Measurements from ENCODE around the gene TAF11L12. TPM values are rescaled to one million over a fixed set of nuclear protein-coding genes. Genes with fewer than 3 reads are reported as not detected.
"Not testable (repeated sequence)": the region's sequence is repeated elsewhere in the genome, so short reads cannot be mapped to it uniquely, and the experiment has no call there.

TAF11L12 gene
- not detected in 2 replicates for total RNA-seq (2014; rRNA removed; shearing (Covaris generic))

DNA sequence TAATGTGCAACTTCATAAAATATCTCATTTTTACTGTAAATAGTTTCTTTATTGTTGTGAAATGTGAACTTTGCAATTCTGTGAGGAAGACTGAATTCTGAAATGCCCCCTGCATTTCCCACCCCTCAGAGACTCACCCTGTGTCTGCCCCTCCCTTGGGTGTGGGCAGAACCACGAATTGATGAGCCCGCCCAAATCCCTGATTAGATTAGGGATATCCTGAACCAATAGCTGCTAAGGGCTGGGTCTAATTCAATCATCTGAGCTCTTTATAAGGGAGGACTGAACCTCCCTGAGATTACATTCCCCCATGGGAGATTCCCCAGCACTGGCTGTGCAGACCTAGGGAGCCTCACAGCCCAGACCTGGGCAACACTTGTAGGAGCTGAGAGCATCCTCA lies at the start of gene TAF11L12:
Gene TAF11L12, plus strand, starts transcription at position 301 of the 400 bp plus-strand sequence.
- not testable (repeated sequence) for DNase-seq (ENCODE audit: low read depth)

DNA sequence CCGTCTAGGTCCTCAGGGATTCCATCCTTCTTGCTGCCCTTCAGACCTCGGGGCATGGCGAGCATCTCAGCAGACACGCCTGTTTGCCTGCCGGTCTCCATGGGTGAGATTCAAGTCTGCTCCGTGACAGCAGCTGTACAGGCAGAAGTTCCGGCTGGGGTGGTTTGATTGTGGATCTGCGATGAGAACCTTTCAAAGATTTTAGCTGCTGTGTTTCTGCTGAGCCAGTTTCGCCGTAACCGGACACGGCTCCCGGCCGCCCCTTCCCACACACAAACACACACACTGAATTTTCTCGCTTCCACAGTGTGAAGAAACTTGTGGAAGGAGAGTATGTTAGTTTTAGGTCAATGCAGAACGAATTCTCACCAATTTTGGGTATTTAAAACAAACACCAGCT lies 24.5 kb upstream of the TAF11L12 start, which contains the start of gene TAF11L7:
Gene TAF11L7, minus strand, starts transcription at position 101 of the 400 bp plus-strand sequence.
- not testable (repeated sequence) for DNase-seq (ENCODE audit: low read depth)

DNA sequence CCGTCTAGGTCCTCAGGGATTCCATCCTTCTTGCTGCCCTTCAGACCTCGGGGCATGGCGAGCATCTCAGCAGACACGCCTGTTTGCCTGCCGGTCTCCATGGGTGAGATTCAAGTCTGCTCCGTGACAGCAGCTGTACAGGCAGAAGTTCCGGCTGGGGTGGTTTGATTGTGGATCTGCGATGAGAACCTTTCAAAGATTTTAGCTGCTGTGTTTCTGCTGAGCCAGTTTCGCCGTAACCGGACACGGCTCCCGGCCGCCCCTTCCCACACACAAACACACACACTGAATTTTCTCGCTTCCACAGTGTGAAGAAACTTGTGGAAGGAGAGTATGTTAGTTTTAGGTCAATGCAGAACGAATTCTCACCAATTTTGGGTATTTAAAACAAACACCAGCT lies 19.3 kb upstream of the TAF11L12 start, which contains the start of gene TAF11L8:
Gene TAF11L8, minus strand, starts transcription at position 101 of the 400 bp plus-strand sequence.
- DNase-seq (ENCODE audit: low read depth): not testable (repeated sequence)

GRCh38 chr5:17594255-17594654 lies 15.9 kb upstream of the TAF11L12 start, which contains the start of gene TAF11L9:
TAF11L9 (minus strand) TSS chr5:17594394.
- not testable (repeated sequence) for DNase-seq (ENCODE audit: low read depth)

- not testable (repeated sequence) for DNase-seq (ENCODE audit: low read depth)
These were observed 12.5 kb upstream of the TAF11L12 start, which contains the start of gene TAF11L10 for GRCh38 chr5:17597728-17598127. TAF11L10 (minus strand) TSS chr5:17597828.

DNA sequence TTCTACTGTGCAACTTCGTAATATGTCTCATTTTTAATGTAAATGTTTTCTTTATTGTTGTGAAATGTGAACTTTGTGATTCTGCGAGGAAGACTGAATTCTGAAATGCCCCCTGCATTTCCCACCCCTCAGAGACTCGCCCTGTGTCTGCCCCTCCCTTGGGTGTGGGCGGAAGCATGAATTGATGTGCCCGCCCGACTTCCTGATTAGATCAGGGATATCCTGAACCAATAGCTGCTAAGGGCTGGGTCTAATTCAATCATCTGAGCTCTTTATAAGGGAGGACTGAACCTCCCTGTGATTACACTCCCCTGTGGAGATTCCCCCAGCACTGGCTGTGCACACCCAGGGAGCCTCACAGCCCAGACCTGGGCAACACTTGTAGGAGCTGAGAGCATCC lies 6.3 kb upstream of the TAF11L12 start, which contains the start of gene TAF11L11:
Gene TAF11L11, plus strand, starts transcription at position 304 of the 400 bp plus-strand sequence.
- not testable (repeated sequence) for DNase-seq (ENCODE audit: low read depth)

- no peak for DNase-seq (ENCODE audit: low read depth)
These were observed 5.2 kb upstream of the TAF11L12 start for GRCh38 chr5:17604951-17605350.

DNA sequence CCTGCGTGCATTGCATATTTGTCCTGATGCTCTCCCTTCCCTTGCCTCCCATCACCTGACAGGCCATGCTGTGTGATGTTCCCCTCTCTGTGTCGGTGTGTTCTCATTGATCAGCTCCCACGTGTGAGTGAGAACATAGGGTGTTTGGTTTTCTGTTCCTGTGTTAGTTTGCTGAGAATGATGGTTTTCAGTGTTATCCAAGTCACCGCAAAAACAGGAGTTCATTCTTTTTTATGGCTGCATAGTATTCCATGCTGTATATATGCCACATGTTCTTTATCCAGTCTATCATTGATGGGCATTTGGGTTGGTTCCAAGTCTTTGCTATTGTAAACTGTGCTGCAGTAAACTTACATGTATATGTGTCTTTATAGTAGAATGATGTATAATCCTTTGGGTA lies 2.7 kb upstream of the TAF11L12 start:
- DNase-seq (ENCODE audit: low read depth): not testable (repeated sequence)

GRCh38 chr5:17614872-17615605 lies 4.8 kb downstream of the TAF11L12 start:
- no peak for DNase-seq (ENCODE audit: low read depth)

GRCh38 chr5:17619354-17619753 lies 9.2 kb downstream of the TAF11L12 start:
- no peak for DNase-seq (ENCODE audit: low read depth)

- no peak for DNase-seq (ENCODE audit: low read depth)
These were observed 10.4 kb downstream of the TAF11L12 start for GRCh38 chr5:17620627-17621026.

DNA sequence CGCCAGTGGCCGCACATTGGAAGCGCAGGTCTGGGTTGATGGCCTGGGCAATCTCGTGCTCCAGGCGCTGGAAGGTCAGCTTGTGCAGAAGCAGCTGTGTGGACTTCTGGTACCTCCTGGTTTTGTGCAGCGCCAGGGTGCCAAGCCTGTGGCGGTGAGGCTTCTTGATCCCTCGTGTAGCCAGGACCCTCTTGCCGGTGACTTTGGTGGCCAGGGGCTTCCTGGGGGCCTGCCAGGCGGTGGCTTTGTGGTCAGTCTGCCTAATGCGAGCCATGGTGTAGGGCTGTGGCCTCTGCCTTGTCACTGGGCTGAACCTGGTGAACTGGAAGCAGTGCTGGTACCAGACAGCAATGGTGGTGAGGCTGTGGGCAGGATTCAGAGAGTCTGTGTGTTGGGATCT lies 15.5 kb downstream of the TAF11L12 start:
- no peak for DNase-seq (ENCODE audit: low read depth)

GRCh38 chr5:17631788-17632187 lies 21.6 kb downstream of the TAF11L12 start, which contains the start of gene TAF11L13:
TAF11L13 (plus strand) TSS chr5:17632088.
- not testable (repeated sequence) for DNase-seq (ENCODE audit: low read depth)

- DNase-seq (ENCODE audit: low read depth): no peak
These were observed 24.0 kb downstream of the TAF11L12 start, which contains the start of gene TAF11L14 for GRCh38 chr5:17634160-17634559. TAF11L14 (plus strand) TSS chr5:17634460.

DNA sequence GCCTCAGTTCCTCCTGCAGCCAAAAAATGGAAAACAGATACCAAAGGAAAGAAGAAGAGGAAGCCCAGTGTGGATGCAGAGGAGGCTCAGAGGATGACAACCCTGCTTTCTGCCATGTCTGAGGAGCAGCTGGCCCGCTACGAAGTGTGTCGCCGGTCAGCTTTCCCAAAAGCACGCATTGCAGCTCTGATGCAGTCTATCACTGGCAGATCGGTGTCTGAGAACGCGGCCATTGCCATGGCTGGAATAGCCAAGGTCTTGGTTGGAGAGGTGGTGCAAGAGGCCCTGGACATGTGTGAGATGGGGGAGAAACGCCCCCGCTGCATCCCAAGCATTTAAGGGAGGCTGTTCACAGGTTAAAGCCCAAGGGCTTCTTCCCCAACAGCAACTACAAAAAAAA lies 39.0 kb downstream of the TAF11L12 start:
- not testable (repeated sequence) for DNase-seq (ENCODE audit: low read depth)

- DNase-seq (ENCODE audit: low read depth): not testable (repeated sequence)
These were observed 45.1 kb downstream of the TAF11L12 start for GRCh38 chr5:17655201-17655759.

DNA sequence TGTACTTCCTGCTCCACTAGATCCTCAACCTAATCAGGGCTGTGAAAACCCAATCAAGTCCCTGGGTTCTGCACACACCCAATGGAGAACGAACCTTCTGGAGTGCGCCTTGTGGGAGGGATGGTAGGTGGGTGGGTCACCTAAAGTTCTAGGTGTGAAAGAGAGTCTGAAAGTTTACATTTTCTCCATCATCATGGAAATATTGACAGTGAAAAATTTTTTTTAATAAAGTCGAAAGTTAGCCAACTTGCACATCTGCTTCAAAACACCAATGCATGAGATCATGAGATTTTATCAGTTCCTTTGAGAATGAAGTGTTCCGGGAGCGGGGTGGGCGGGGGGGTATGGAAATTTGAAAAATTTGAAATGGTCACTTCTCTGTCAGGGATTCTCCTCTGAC lies 45.7 kb downstream of the TAF11L12 start:
- no peak for DNase-seq (ENCODE audit: low read depth)

Other genes with a start within 250 kb of the TAF11L12 start
- gene TAF11L2, start 112.2 kb upstream of the TAF11L12 start, total RNA-seq (2014; rRNA removed; shearing (Covaris generic)): not detected in 2 replicates
- gene TAF11L3, start 92.0 kb upstream of the TAF11L12 start, total RNA-seq (2014; rRNA removed; shearing (Covaris generic)): not detected in 2 replicates
- gene TAF11L4, start 88.6 kb upstream of the TAF11L12 start, total RNA-seq (2014; rRNA removed; shearing (Covaris generic)): not detected in 2 replicates
- gene TAF11L5, start 85.2 kb upstream of the TAF11L12 start, total RNA-seq (2014; rRNA removed; shearing (Covaris generic)): not detected in 2 replicates
- not detected in 2 replicates for gene TAF11L6, start 81.7 kb upstream of the TAF11L12 start, total RNA-seq (2014; rRNA removed; shearing (Covaris generic))
- gene TAF11L7, start 24.6 kb upstream of the TAF11L12 start, total RNA-seq (2014; rRNA removed; shearing (Covaris generic)): not detected in 2 replicates
- gene TAF11L8, start 19.4 kb upstream of the TAF11L12 start, total RNA-seq (2014; rRNA removed; shearing (Covaris generic)): not detected in 2 replicates
- not detected in 2 replicates for gene TAF11L9, start 16.0 kb upstream of the TAF11L12 start, total RNA-seq (2014; rRNA removed; shearing (Covaris generic))
- not detected in 2 replicates for gene TAF11L10, start 12.6 kb upstream of the TAF11L12 start, total RNA-seq (2014; rRNA removed; shearing (Covaris generic))
- gene TAF11L11, start 6.2 kb upstream of the TAF11L12 start, total RNA-seq (2014; rRNA removed; shearing (Covaris generic)): not detected in 2 replicates
- not detected in 2 replicates for gene TAF11L13, start 21.7 kb downstream of the TAF11L12 start, total RNA-seq (2014; rRNA removed; shearing (Covaris generic))
- gene TAF11L14, start 24.1 kb downstream of the TAF11L12 start, total RNA-seq (2014; rRNA removed; shearing (Covaris generic)): not detected in 2 replicates

Measured in RPMI7951 (cell line).